Caco-2 (cell line): Measurements from ENCODE around the gene MORN5. TPM values are rescaled to one million over a fixed set of nuclear protein-coding genes. Genes with fewer than 3 reads are reported as not detected.

ENCODE experiments used
- BruUV-seq: library from RNA; stranded (reverse); fragments of 400-500 nt; replicated peaks from 2 replicates; lab custom pipeline; 2021; lab: Mats Ljungman, UMichigan
- CTCF ChIA-PET: fragments of 300-600 bp; sonication (Branson Sonifier 250); formaldehyde crosslinking; loops from one replicate; lab custom pipeline; 2022; ENCODE audit warnings: antibody characterized with exemption; lab: Charles Lee
- POLR2A ChIA-PET: fragments of 300-600 bp; sonication (Branson Sonifier 250); formaldehyde crosslinking; loops from one replicate; lab custom pipeline; 2022; ENCODE audit warnings: antibody characterized with exemption; lab: Charles Lee
- DNase-seq, 2 experiments: peaks; one replicate each; pipeline versions ENCODE4 v3.0.0 to v3.0.0-alpha.2; 2020 to 2022
- H3K27me3 ChIP-seq: replicated peaks from 2 replicates; pipeline ENCODE4 v1.6.0; 2011; ENCODE audit warnings: low read length; ENCODE audit not compliant: control insufficient read depth, insufficient read depth
- H3K36me3 ChIP-seq: 2 replicates; pipeline ENCODE4 v1.5.1; 2011; ENCODE audit warnings: low read length; ENCODE audit not compliant: control insufficient read depth, insufficient read depth
- H3K4me1 ChIP-seq: fragments of 250-450 bp; sonication (Bioruptor Pico); 2 replicates; pipeline ENCODE4 v1.5.1; 2020; ENCODE audit warnings: mild to moderate bottlenecking
- H3K4me3 ChIP-seq: 2 replicates; pipeline ENCODE4 v1.5.1; 2011; ENCODE audit warnings: low read depth, mild to moderate bottlenecking, control low read depth, low read length
- H3K9me3 ChIP-seq: fragments of 250-450 bp; sonication (Bioruptor Pico); 2 replicates; pipeline ENCODE4 v1.5.1; 2020; ENCODE audit warnings: mild to moderate bottlenecking, moderate library complexity
- H3K27ac Mint-ChIP-seq: one replicate; pipeline ENCODE4 v1.8.0; 2022; ENCODE audit warnings: mixed read lengths; ENCODE audit not compliant: unreplicated experiment
- H3K27me3 Mint-ChIP-seq: one replicate; pipeline ENCODE4 v1.8.0; 2022; ENCODE audit warnings: mixed read lengths; ENCODE audit not compliant: insufficient read depth, unreplicated experiment
- H3K36me3 Mint-ChIP-seq: one replicate; pipeline ENCODE4 v1.8.0; 2022; ENCODE audit warnings: mild to moderate bottlenecking, mixed read lengths; ENCODE audit not compliant: insufficient read depth, unreplicated experiment
- H3K4me1 Mint-ChIP-seq: one replicate; pipeline ENCODE4 v1.8.0; 2022; ENCODE audit warnings: low read depth, mixed read lengths; ENCODE audit not compliant: unreplicated experiment
- H3K4me3 Mint-ChIP-seq: one replicate; pipeline ENCODE4 v1.8.0; 2022; ENCODE audit warnings: mild to moderate bottlenecking, moderate library complexity, mixed read lengths; ENCODE audit not compliant: unreplicated experiment
- H3K9me3 Mint-ChIP-seq: one replicate; pipeline ENCODE4 v1.8.0; 2022; ENCODE audit warnings: mixed read lengths; ENCODE audit not compliant: unreplicated experiment
- intact Hi-C: fragments of 100-400 bp; cut with micrococcal nuclease; formaldehyde crosslinking; loops from one replicate; pipeline ENCODE4 v1.10.0; 2022; ENCODE audit not compliant: unreplicated experiment
- total RNA-seq: library from RNA; stranded (reverse); gene quantifications from 2 replicates; pipeline ENCODE4 v1.2.3, GENCODE V29; 2022
- TF ChIP-seq, protein P1 (sequence below), 2 experiments: fragments of 200-600 bp in 1 of 2; IDR thresholded peaks; 1 replicate in 1 of 2; 2 replicates in 1 of 2; pipeline versions ENCODE4 v1.5.1 to v1.8.0; 2011 to 2022; ENCODE audit warnings: antibody characterized with exemption in 1 of 2, control low read depth in 1 of 2, inconsistent platforms in 1 of 2, low read depth in 1 of 2, low read length in 1 of 2, mild to moderate bottlenecking in 1 of 2, moderate library complexity in 1 of 2; ENCODE audit not compliant: insufficient read depth in 1 of 2, severe bottlenecking in 1 of 2, unreplicated experiment in 1 of 2

The MORN5 gene
- total RNA-seq, 1 experiment from 2014 or later, result not detected

DNA sequence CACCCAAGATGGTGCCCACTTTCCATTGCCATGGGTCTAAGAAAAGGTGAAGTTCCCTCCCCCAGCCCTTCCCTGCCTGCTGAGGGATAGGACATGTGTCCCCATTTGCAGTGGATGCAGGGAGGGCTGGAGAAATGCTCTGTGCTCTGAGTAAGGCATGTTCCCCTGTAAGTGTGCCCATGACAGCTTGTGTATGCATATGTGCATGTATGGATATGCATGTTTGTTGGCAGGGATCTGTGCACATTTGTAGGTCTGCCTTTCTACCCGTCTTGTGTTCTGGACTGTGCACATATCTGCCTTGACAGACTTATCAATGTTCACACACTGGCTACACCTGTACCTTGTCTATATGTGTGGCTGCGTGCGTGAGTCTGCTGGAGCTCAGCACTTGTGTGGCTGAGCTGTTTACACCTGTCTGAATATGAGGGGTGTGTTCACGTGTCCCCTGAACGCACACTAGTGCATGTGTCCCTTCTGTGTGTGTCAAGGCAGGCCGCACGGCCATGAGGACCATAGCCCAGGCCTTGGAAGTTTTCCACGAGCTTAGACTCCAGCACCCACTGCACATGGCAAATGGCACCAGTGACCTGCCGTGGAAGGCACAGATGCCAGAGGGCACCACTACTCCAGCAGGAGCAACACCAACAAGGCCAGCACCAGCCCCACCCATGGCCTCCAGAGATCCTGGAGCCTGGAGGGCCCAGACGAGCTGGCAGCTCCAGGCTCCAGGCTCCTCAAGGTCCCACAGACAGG lies 39.2 kb upstream of the MORN5 start:
- POLR2A ChIA-PET, result no interaction called here
- no peaks in the 10 kb centered on the region for H3K36me3 ChIP-seq
- Mint-ChIP-seq H3K4me1 (no peaks in the 10 kb centered on the region), H3K4me3 (no peak overlapping the region), H3K36me3 (no peaks in the 10 kb centered on the region), H3K27me3 (peaks cover 2% of the 10 kb centered on the region), H3K9me3 (no peaks in the 10 kb centered on the region), H3K27ac (no peak overlapping the region)
- TF ChIP-seq, protein P1, sequence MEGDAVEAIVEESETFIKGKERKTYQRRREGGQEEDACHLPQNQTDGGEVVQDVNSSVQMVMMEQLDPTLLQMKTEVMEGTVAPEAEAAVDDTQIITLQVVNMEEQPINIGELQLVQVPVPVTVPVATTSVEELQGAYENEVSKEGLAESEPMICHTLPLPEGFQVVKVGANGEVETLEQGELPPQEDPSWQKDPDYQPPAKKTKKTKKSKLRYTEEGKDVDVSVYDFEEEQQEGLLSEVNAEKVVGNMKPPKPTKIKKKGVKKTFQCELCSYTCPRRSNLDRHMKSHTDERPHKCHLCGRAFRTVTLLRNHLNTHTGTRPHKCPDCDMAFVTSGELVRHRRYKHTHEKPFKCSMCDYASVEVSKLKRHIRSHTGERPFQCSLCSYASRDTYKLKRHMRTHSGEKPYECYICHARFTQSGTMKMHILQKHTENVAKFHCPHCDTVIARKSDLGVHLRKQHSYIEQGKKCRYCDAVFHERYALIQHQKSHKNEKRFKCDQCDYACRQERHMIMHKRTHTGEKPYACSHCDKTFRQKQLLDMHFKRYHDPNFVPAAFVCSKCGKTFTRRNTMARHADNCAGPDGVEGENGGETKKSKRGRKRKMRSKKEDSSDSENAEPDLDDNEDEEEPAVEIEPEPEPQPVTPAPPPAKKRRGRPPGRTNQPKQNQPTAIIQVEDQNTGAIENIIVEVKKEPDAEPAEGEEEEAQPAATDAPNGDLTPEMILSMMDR (IDR thresholded peaks at IDR 0.05; ENCODE audit: insufficient read depth in 1 of 2, low read depth in 1 of 2, low read length in 1 of 2, severe bottlenecking in 1 of 2, unreplicated experiment in 1 of 2), result no peak
- H3K4me3 ChIP-seq, result no peak overlapping the region
- H3K27me3 ChIP-seq, result no peaks in the 10 kb centered on the region
- CTCF ChIA-PET, result interaction anchor here (0.6 to 8.4 kb wide), 4 partner anchors 13 to 59 kb away, joined by 3 to 175 read pairs (median 3); partner anchors contain the start of gene TTLL11
- DNase-seq, result no peak
- no peaks in the 10 kb centered on the region for H3K9me3 ChIP-seq
- H3K4me1 ChIP-seq, result 0 out of 2 replicates have a peak, but pooled peaks cover 2% of the 10 kb centered on the region
- BruUV-seq, result no TSS peak
- intact Hi-C loops, result no loop called here

DNA sequence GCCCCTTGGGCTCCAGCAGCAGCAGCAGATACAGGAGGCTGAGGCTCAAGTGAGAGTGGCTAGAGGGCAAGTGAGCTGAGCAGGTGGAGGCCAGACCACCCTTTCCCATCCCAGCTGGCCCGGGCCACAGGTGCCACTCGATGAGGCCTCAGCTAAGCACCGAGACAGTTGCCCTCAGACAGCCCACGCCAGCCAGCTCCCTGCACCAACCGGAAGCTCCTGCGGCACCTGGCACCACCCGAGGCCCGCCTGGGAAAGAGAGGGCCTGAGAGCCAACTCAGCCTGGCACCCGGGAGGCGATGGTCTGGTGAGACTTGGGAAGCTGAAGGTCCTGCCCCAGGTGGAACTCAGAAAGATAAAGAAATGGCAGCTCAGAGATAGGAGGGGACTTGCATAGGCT lies 38.3 kb upstream of the MORN5 start:
- intact Hi-C loops, result no loop called here
- Mint-ChIP-seq H3K27me3 (peaks cover 2% of the 10 kb centered on the region), H3K9me3 (no peaks in the 10 kb centered on the region), H3K36me3 (no peaks in the 10 kb centered on the region), H3K27ac (no peak overlapping the region), H3K4me1 (no peaks in the 10 kb centered on the region), H3K4me3 (no peak overlapping the region)
- peaks cover 9% of the 10 kb centered on the region; the same call in 1 of the 2 replicates for H3K4me1 ChIP-seq
- ChIA-PET CTCF (interaction anchor here (1.2 to 8.4 kb wide), 4 partner anchors 24 to 229 kb away, joined by 3 to 175 read pairs (median 10); no protein-coding TSS in a partner anchor), POLR2A (no interaction called here)
- no peak overlapping the region for H3K4me3 ChIP-seq
- no peaks in the 10 kb centered on the region for H3K36me3 ChIP-seq
- BruUV-seq, result no TSS peak
- TF ChIP-seq, protein P1 (IDR thresholded peaks at IDR 0.05; ENCODE audit: insufficient read depth in 1 of 2, low read depth in 1 of 2, low read length in 1 of 2, severe bottlenecking in 1 of 2, unreplicated experiment in 1 of 2), result no peak
- H3K27me3 ChIP-seq, result no peaks in the 10 kb centered on the region
- H3K9me3 ChIP-seq, result no peaks in the 10 kb centered on the region
- DNase-seq, result no peak

DNA sequence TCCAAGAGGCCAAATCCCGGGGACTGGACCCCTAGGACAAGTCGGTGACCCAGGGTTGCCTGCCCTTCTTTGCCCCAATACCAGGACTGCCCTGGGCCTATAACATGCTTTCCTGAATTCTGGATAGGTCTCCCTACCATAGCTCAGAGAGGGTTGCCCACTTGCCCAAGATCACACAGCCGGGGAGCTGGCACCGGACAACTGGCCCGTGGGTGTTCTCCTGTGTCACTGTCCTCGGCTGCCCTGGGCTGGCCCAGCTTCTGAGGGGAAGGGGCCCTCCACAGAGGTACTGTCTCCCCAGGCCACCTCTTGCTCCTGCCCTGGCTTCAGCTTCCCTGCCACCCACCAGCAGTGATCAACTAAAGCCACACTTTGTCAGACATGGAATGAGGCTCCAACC lies 37.8 kb upstream of the MORN5 start:
- Histone ChIP-seq H3K4me1 (peaks cover 9% of the 10 kb centered on the region; the same call in 1 of the 2 replicates), H3K9me3 (no peaks in the 10 kb centered on the region), H3K27me3 (no peaks in the 10 kb centered on the region), H3K4me3 (no peak overlapping the region), H3K36me3 (no peaks in the 10 kb centered on the region)
- Mint-ChIP-seq H3K9me3 (no peaks in the 10 kb centered on the region), H3K4me3 (no peak overlapping the region), H3K27me3 (peaks cover 3% of the 10 kb centered on the region), H3K36me3 (no peaks in the 10 kb centered on the region), H3K27ac (no peak overlapping the region), H3K4me1 (no peaks in the 10 kb centered on the region)
- no TSS peak for BruUV-seq
- TF ChIP-seq, protein P1 (IDR thresholded peaks at IDR 0.05; ENCODE audit: insufficient read depth in 1 of 2, low read depth in 1 of 2, low read length in 1 of 2, severe bottlenecking in 1 of 2, unreplicated experiment in 1 of 2), result no peak
- no peak for DNase-seq
- POLR2A ChIA-PET, result no interaction called here
- CTCF ChIA-PET, result interaction anchor here (1.2 to 8.4 kb wide), 4 partner anchors 24 to 229 kb away, joined by 3 to 175 read pairs (median 10); no protein-coding TSS in a partner anchor
- intact Hi-C loops, result no loop called here
